Effector CD8-positive, alpha-beta T cell (primary cell): Measurements from ENCODE around the gene NFATC2.

Experiments used
- DNase-seq: peaks from one replicate; lab custom pipeline; 2025; lab: John Stamatoyannopoulos, UW
- total RNA-seq, 4 experiments: gene quantifications; one replicate each; lab custom pipeline; 2026; lab: John Stamatoyannopoulos, UW

The NFATC2 gene
- 145 to 338 (median 256) reads per million in 4 experiments for total RNA-seq

- peak; percentile 34 for DNase-seq
Observed at GRCh38 chr20:51542571-51543421, at the start of gene NFATC2. Gene NFATC2 (minus strand): TSS chr20:51542719. CDS start chr20:51542499, 220 bp downstream.

GRCh38 chr20:51591871-51592270 lies 49.4 kb upstream of the NFATC2 start:
- DNase-seq = no peak

- no peak for DNase-seq
Observed at GRCh38 chr20:51588762-51589161, 46.2 kb upstream of the NFATC2 start.

GRCh38 chr20:51587145-51587544 lies 44.6 kb upstream of the NFATC2 start:
- DNase-seq = no peak

- no peak for DNase-seq
Observed at GRCh38 chr20:51586005-51586440, 43.5 kb upstream of the NFATC2 start.

- no peak for DNase-seq
Observed at GRCh38 chr20:51585148-51585547, 42.6 kb upstream of the NFATC2 start.

- DNase-seq = no peak
Observed at GRCh38 chr20:51584737-51585136, 42.2 kb upstream of the NFATC2 start.

- DNase-seq = no peak
Observed at GRCh38 chr20:51584116-51584515, 41.6 kb upstream of the NFATC2 start.

GRCh38 chr20:51583499-51583898 lies 41.0 kb upstream of the NFATC2 start:
- no peak for DNase-seq

GRCh38 chr20:51583073-51583472 lies 40.6 kb upstream of the NFATC2 start:
- no peak for DNase-seq

GRCh38 chr20:51581571-51581970 lies 39.1 kb upstream of the NFATC2 start:
- DNase-seq = no peak

GRCh38 chr20:51579137-51579536 lies 36.6 kb upstream of the NFATC2 start:
- no peak for DNase-seq

- no peak for DNase-seq
Observed at GRCh38 chr20:51578145-51578459, 35.6 kb upstream of the NFATC2 start.

- no peak for DNase-seq
Observed at GRCh38 chr20:51577432-51578144, 35.1 kb upstream of the NFATC2 start.

- no peak for DNase-seq
Observed at GRCh38 chr20:51575486-51575885, 33.0 kb upstream of the NFATC2 start.

- no peak for DNase-seq
Observed at GRCh38 chr20:51574248-51575033, 31.9 kb upstream of the NFATC2 start.

GRCh38 chr20:51573576-51574243 lies 31.2 kb upstream of the NFATC2 start:
- no peak for DNase-seq

- DNase-seq = no peak
Observed at GRCh38 chr20:51571460-51571794, 28.9 kb upstream of the NFATC2 start.

GRCh38 chr20:51570739-51571459 lies 28.4 kb upstream of the NFATC2 start:
- DNase-seq = no peak

- DNase-seq = no peak
Observed at GRCh38 chr20:51569815-51570738, 27.6 kb upstream of the NFATC2 start.
